ENCODE results near the gene IL31RA.

DNA sequence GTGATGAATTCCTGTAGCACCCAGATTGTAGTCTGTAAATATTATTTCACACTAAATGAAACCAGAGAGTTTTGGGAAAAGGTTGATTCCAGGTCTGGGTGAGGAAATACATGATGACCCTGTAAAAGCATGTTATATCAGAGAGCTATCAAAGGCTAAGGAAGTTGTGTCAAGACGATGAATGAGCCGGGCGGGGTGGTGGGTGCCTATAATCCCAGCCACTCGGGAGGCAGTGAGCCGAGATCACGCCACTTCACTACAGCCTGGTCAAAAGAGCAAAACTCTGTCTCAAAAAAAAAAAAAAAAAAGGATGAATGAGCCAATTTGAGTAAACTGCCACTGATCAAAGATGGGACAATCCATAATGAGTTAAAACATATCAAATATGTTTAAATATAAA lies 114.4 kb downstream of the IL31RA start:
- TF ChIP-seq EP300 (IDR thresholded peaks at IDR 0.05) = no peak
- no peak for TF ChIP-seq POLR2A (IDR thresholded peaks at IDR 0.05; ENCODE audit: low read depth)
